HCT116 (cell line): ENCODE results near the gene PIP4K2C. TPM values are rescaled to one million over a fixed set of nuclear protein-coding genes. Genes with fewer than 3 reads are reported as not detected.

Experiments
- ATAC-seq: fragments of 200-7000 bp; cut with Tn5 transposase; 2 replicates; pipeline ENCODE4 v1.9.1; 2020; ENCODE audit warnings: mild to moderate bottlenecking, moderate library complexity
- BruUV-seq: library from RNA; stranded (reverse); fragments of 400-500 nt; replicated peaks from 2 replicates; lab custom pipeline; 2021; lab: Mats Ljungman, UMichigan
- CTCF ChIA-PET: fragments of 300-600 bp; sonication (Branson Sonifier 250); formaldehyde crosslinking; loops from one replicate; lab custom pipeline; 2021; ENCODE audit warnings: antibody characterized with exemption; lab: Charles Lee
- POLR2A ChIA-PET: fragments of 300-600, 350-600 bp; sonication (Branson Sonifier 250); formaldehyde crosslinking; loops from one replicate; lab custom pipeline; 2021; ENCODE audit warnings: antibody characterized with exemption; lab: Charles Lee
- RAD21 ChIA-PET, 2 experiments: fragments of 300-600 bp; sonication (Branson Sonifier 250); formaldehyde crosslinking; loops; one replicate each; lab custom pipeline; 2023; ENCODE audit warnings: low total read pairs in 2 of 2; ENCODE audit not compliant: uncharacterized antibody in 2 of 2, unreplicated experiment in 2 of 2, low non-redundant PET in 1 of 2; lab: Charles Lee
- DNase-seq: peaks from one replicate; pipeline ENCODE4 v3.0.0-alpha.2; 2010; ENCODE audit warnings: low read depth, low spot score
- H2AFZ ChIP-seq: fragments of 200-600 bp; shearing (Covaris generic), sonication (generic); 2 replicates; pipeline ENCODE4 v1.6.1; 2017; ENCODE audit warnings: low read depth, mixed run types, mixed read lengths, antibody characterized with exemption, low read length; ENCODE audit not compliant: poor library complexity, severe bottlenecking
- H3K27ac ChIP-seq: 2 replicates; pipeline ENCODE4 v1.5.1; 2012; ENCODE audit warnings: low read depth, low read length
- H3K27me3 ChIP-seq: fragments of 200-600 bp; sonication (generic); 2 replicates; pipeline ENCODE4 v1.6.1; 2016; ENCODE audit warnings: mixed run types, low read length, mixed read lengths; ENCODE audit not compliant: insufficient read depth
- H3K36me3 ChIP-seq, 2 experiments: fragments of 200-500 bp in 1 of 2; fragments of 200-600 bp in 1 of 2; sonication (Bioruptor generic) in 1 of 2; sonication (generic) in 1 of 2; 2 replicates each; pipeline versions ENCODE4 v1.5.1 to v1.6.1; 2014 to 2016; ENCODE audit warnings: low read length in 2 of 2, inconsistent platforms in 1 of 2, mixed read lengths in 1 of 2, mixed run types in 1 of 2; ENCODE audit not compliant: insufficient read depth in 2 of 2, control insufficient read depth in 1 of 2
- H3K4me1 ChIP-seq, 2 experiments: fragments of 200-600 bp in 1 of 2; sonication (generic) in 1 of 2; 2 replicates each; pipeline versions ENCODE4 v1.5.1 to v1.6.1; 2012 to 2017; ENCODE audit warnings: low read length in 2 of 2, inconsistent platforms in 1 of 2, mild to moderate bottlenecking in 1 of 2, mixed read lengths in 1 of 2, mixed run types in 1 of 2, moderate library complexity in 1 of 2; ENCODE audit not compliant: insufficient read depth in 2 of 2, control insufficient read depth in 1 of 2
- H3K4me2 ChIP-seq: fragments of 200-600 bp; sonication (generic); 2 replicates; pipeline ENCODE4 v1.6.1; 2017; ENCODE audit warnings: mixed run types, low read length, mixed read lengths
- H3K4me3 ChIP-seq, 2 experiments: fragments of 200-600 bp in 1 of 2; sonication (generic) in 1 of 2; replicated peaks in 1 of 2; 2 replicates each; pipeline ENCODE4 v1.5.1; 2011 to 2016; ENCODE audit warnings: low read length in 2 of 2, control low read depth in 1 of 2, low read depth in 1 of 2, mild to moderate bottlenecking in 1 of 2, mixed read lengths in 1 of 2, mixed run types in 1 of 2
- H3K79me2 ChIP-seq: fragments of 200-600 bp; sonication (generic); 2 replicates; pipeline ENCODE4 v1.6.1; 2017; ENCODE audit warnings: mild to moderate bottlenecking, mixed run types, low read length, moderate library complexity, mixed read lengths; ENCODE audit not compliant: insufficient read depth
- H3K9ac ChIP-seq: fragments of 200-600 bp; sonication (generic); 2 replicates; pipeline ENCODE4 v1.6.1; 2016; ENCODE audit warnings: low read length, mixed read lengths
- H3K9me2 ChIP-seq: fragments of 200-600 bp; sonication (generic), shearing (Covaris generic); 2 replicates; pipeline ENCODE4 v1.6.1; 2017; ENCODE audit warnings: mixed run types, mild to moderate bottlenecking, moderate library complexity; ENCODE audit not compliant: insufficient read depth
- H3K9me3 ChIP-seq, 2 experiments: fragments of 200-500 bp in 1 of 2; fragments of 200-600 bp in 1 of 2; sonication (Bioruptor generic) in 1 of 2; sonication (generic) in 1 of 2; 2 replicates each; pipeline ENCODE4 v1.6.1; 2014 to 2017; ENCODE audit warnings: low read length in 2 of 2, mixed read lengths in 2 of 2, inconsistent platforms in 1 of 2, low read depth in 1 of 2, mild to moderate bottlenecking in 1 of 2, mixed run types in 1 of 2, moderate library complexity in 1 of 2; ENCODE audit not compliant: control insufficient read depth in 1 of 2, insufficient read depth in 1 of 2
- H4K20me1 ChIP-seq: fragments of 200-600 bp; sonication (generic), shearing (Covaris generic); 2 replicates; pipeline ENCODE4 v1.6.1; 2017; ENCODE audit warnings: mixed run types, mild to moderate bottlenecking, moderate library complexity; ENCODE audit not compliant: insufficient read depth
- FOSL1 ChIP-seq: IDR thresholded peaks from 2 replicates; pipeline ENCODE4 v1.6.1; 2012; ENCODE audit warnings: low read depth
- POLR2A ChIP-seq: IDR thresholded peaks from 2 replicates; pipeline ENCODE4 v1.7.0; 2011; ENCODE audit warnings: borderline replicate concordance; ENCODE audit not compliant: insufficient read depth, insufficient read length; ENCODE audit errors: extremely low read depth
- RAD21 ChIP-seq: IDR thresholded peaks from 2 replicates; pipeline ENCODE4 v1.6.1; 2012; ENCODE audit warnings: low read depth, mild to moderate bottlenecking
- TCF7L2 ChIP-seq: IDR thresholded peaks from 2 replicates; pipeline ENCODE4 v1.7.0; 2011; ENCODE audit warnings: borderline replicate concordance, inconsistent platforms; ENCODE audit not compliant: insufficient read depth, insufficient read length; ENCODE audit errors: extremely low read depth
- YY1 ChIP-seq: IDR thresholded peaks from 2 replicates; pipeline ENCODE4 v1.6.1; 2011; ENCODE audit warnings: low read length, low read depth, moderate library complexity, mild to moderate bottlenecking; ENCODE audit not compliant: insufficient replicate concordance; ENCODE audit errors: extremely low read depth
- intact Hi-C: fragments of 100-400 bp; cut with micrococcal nuclease; formaldehyde crosslinking; loops from 2 replicates; pipeline ENCODE4 v1.10.0; 2022
- total RNA-seq: library from RNA; stranded (reverse); gene quantifications from one replicate; pipeline ENCODE4 v1.2.1, GENCODE V29; 2021; ENCODE audit not compliant: unreplicated experiment
- TF ChIP-seq, protein P1 (sequence below), 3 experiments: fragments of 200-600 bp in 1 of 3; sonication (generic) in 1 of 3; IDR thresholded peaks in 2 of 3; conservative IDR thresholded peaks in 1 of 3; 2 replicates each; pipeline ENCODE4 v1.5.1; 2012 to 2017; ENCODE audit warnings: low read depth in 2 of 3, low read length in 2 of 3, antibody characterized with exemption in 1 of 3, borderline replicate concordance in 1 of 3, control low read depth in 1 of 3, mild to moderate bottlenecking in 1 of 3, mixed read lengths in 1 of 3, mixed run types in 1 of 3, moderate library complexity in 1 of 3; ENCODE audit not compliant: insufficient read depth in 1 of 3
- TF ChIP-seq, protein P2 (sequence below): IDR thresholded peaks from 2 replicates; pipeline ENCODE4 v1.6.1; 2012

The PIP4K2C gene
- total RNA-seq, 1 experiment from 2014 or later = 38.4 TPM

- no peak for TF ChIP-seq TCF7L2
- peak; percentile 93 for TF ChIP-seq RAD21
- no peak for TF ChIP-seq FOSL1
- no peak for TF ChIP-seq POLR2A
- TF ChIP-seq, protein P1, sequence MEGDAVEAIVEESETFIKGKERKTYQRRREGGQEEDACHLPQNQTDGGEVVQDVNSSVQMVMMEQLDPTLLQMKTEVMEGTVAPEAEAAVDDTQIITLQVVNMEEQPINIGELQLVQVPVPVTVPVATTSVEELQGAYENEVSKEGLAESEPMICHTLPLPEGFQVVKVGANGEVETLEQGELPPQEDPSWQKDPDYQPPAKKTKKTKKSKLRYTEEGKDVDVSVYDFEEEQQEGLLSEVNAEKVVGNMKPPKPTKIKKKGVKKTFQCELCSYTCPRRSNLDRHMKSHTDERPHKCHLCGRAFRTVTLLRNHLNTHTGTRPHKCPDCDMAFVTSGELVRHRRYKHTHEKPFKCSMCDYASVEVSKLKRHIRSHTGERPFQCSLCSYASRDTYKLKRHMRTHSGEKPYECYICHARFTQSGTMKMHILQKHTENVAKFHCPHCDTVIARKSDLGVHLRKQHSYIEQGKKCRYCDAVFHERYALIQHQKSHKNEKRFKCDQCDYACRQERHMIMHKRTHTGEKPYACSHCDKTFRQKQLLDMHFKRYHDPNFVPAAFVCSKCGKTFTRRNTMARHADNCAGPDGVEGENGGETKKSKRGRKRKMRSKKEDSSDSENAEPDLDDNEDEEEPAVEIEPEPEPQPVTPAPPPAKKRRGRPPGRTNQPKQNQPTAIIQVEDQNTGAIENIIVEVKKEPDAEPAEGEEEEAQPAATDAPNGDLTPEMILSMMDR (IDR thresholded peaks at IDR 0.05 in 2 of 3, conservative IDR thresholded peaks at IDR 0.05 in 1 of 3; ENCODE audit: borderline replicate concordance in 1 of 3, insufficient read depth in 1 of 3, low read depth in 2 of 3, low read length in 2 of 3) = peak; percentile 95 to 99 (median 98)
- TF ChIP-seq YY1 = no peak
- TF ChIP-seq, protein P2, sequence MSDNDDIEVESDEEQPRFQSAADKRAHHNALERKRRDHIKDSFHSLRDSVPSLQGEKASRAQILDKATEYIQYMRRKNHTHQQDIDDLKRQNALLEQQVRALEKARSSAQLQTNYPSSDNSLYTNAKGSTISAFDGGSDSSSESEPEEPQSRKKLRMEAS = no peak
- H3K27me3 ChIP-seq = no peaks in the 10 kb centered on the region
- ChIA-PET CTCF (interaction anchor here (0.6 to 3.3 kb wide), 23 partner anchors 9 to 1267 kb away, joined by 3 to 18 read pairs (median 4); partner anchors contain the start of genes ARHGEF25, B4GALNT1, DCTN2 and DTX3), POLR2A (no interaction called here), RAD21 (interaction anchor here (1.0 to 1.3 kb wide), 4 partner anchors 37 to 174 kb away, joined by 3 to 5 read pairs (median 3); partner anchors contain the start of gene B4GALNT1 (in 1 of the 2))
- H2AFZ ChIP-seq = no peak overlapping the region
- no peak overlapping the region for H3K4me2 ChIP-seq
- DNase-seq (peak; percentile 76), ATAC-seq (peak; percentile 99)
- H3K9me3 ChIP-seq = no peaks in the 10 kb centered on the region
- no peaks in the 10 kb centered on the region for H3K4me1 ChIP-seq
- no peak overlapping the region for H3K9ac ChIP-seq
- no peaks in the 10 kb centered on the region for H3K79me2 ChIP-seq
- no TSS peak for BruUV-seq
- no peak overlapping the region for H3K27ac ChIP-seq
- no peaks in the 10 kb centered on the region for H4K20me1 ChIP-seq
- intact Hi-C loops = loop anchor here (1.0 to 5.0 kb wide), 4 partner anchors 38 to 159 kb away; partner anchors contain the start of genes B4GALNT1 and OS9
- peaks cover 0 to 8% of the 10 kb centered on the region in 2 experiments; a peak in 2 of 4 replicates for H3K36me3 ChIP-seq
- no peak overlapping the region for H3K4me3 ChIP-seq
- no peaks in the 10 kb centered on the region for H3K9me2 ChIP-seq
Observed at GRCh38 chr12:57583008-57583831, 7.8 kb upstream of the PIP4K2C start.
